ENCODE data around the gene NNT. TPM values are rescaled to one million over a fixed set of nuclear protein-coding genes. Genes with fewer than 3 reads are reported as not detected.

Gene NNT
- total and polyA plus RNA-seq, 2 of the 8 experiments (the other 6 are each of a cell fraction or from before 2014, with no cell fraction given): 11.0 to 22.2 TPM

- no peak overlapping the region for H3K4me3 ChIP-seq (ENCODE audit: extremely low read depth in 1 of 4, insufficient read depth in 2 of 4, low read depth in 3 of 4, low read length in 4 of 4)
- H3K23me2 ChIP-seq (ENCODE audit: low read depth, low read length): no peaks in the 10 kb centered on the region
- H4K8ac ChIP-seq (ENCODE audit: extremely low read depth, insufficient read depth, low read length): no peak overlapping the region
- no peaks in the 10 kb centered on the region for H4K20me1 ChIP-seq (replicated peaks in 1 of 2; ENCODE audit: control insufficient read depth in 1 of 2, insufficient read depth in 2 of 2, low read length in 2 of 2)
- H4K5ac ChIP-seq (ENCODE audit: insufficient read length, low read depth, low read length): no peak overlapping the region
- no peak overlapping the region for H2BK12ac ChIP-seq (ENCODE audit: low read depth, low read length)
- H3K4ac ChIP-seq (replicated peaks; ENCODE audit: insufficient read length, low read depth, low read length): no peak overlapping the region
- H3K27ac ChIP-seq (ENCODE audit: low read depth, low read length): no peak overlapping the region
- WGBS, 2 experiments (ENCODE audit: extremely low coverage in 1 of 2, insufficient coverage in 1 of 2, insufficient read length in 1 of 2, insufficient replicate concordance in 2 of 2, low coverage in 1 of 2, low lambda C conversion rate in 2 of 2, missing lambda C conversion rate in 1 of 2): 80% methylated on average over 1 of the region's 1 CpG; no CpG with 5 or more reads in 1 of the 2 experiments
- FAIRE-seq: no peak
- no peak overlapping the region for H2BK20ac ChIP-seq (ENCODE audit: low read length)
- H3K4me2 ChIP-seq (ENCODE audit: insufficient read depth in 1 of 2, low read depth in 2 of 2, low read length in 2 of 2): no peak overlapping the region
- no peak overlapping the region for H3K18ac ChIP-seq (ENCODE audit: extremely low read depth, low read length)
- no peak overlapping the region for H3K23ac ChIP-seq (ENCODE audit: insufficient read length)
- no peak overlapping the region for H3K14ac ChIP-seq (ENCODE audit: insufficient read length)
- ChIA-PET CTCF (ENCODE audit: partially characterized antibody) (interaction anchor here (0.8 to 1.2 kb wide), 4 partner anchors 9 to 22 kb away, joined by 3 to 4 read pairs (median 3); no protein-coding TSS in a partner anchor), POLR2A (ENCODE audit: partially characterized antibody) (interaction anchor here (0.7 to 2.0 kb wide), 2 partner anchors 17 to 54 kb away, joined by 3 to 5 read pairs; no protein-coding TSS in a partner anchor)
- H4K91ac ChIP-seq (replicated peaks; ENCODE audit: insufficient read length, low read length): no peak overlapping the region
- H2AK5ac ChIP-seq (ENCODE audit: low read depth, low read length): no peak overlapping the region
- H3K79me2 ChIP-seq (ENCODE audit: control insufficient read depth in 1 of 2, insufficient read depth in 2 of 2, low read length in 2 of 2): no peaks in the 10 kb centered on the region
- no peaks in the 10 kb centered on the region for H3K9me3 ChIP-seq (ENCODE audit: insufficient read depth in 2 of 2, low read depth in 1 of 2, low read length in 1 of 2)
- H3K36me3 ChIP-seq (ENCODE audit: control insufficient read depth in 2 of 4, insufficient read depth in 4 of 4, low read length in 3 of 4): peaks cover 0 to 6% (median 0%) of the 10 kb centered on the region in 4 experiments; a peak in 1 of 8 replicates
- no peak overlapping the region for H3K56ac ChIP-seq (replicated peaks; ENCODE audit: insufficient read length, low read depth, low read length)
- H2BK15ac ChIP-seq (ENCODE audit: low read length): no peak overlapping the region
- no peaks in the 10 kb centered on the region for H3K79me1 ChIP-seq (ENCODE audit: low read depth, low read length)
- H2AFZ ChIP-seq (ENCODE audit: low read length): no peak overlapping the region
- H3K27me3 ChIP-seq (replicated peaks in 1 of 4; ENCODE audit: control insufficient read depth in 3 of 4, extremely low read depth in 1 of 4, insufficient read depth in 3 of 4, low read length in 3 of 4): no peaks in the 10 kb centered on the region
- DNase-seq (ENCODE audit: low read depth in 1 of 2, low spot score in 2 of 2): no peak
- no peak overlapping the region for H2BK5ac ChIP-seq (ENCODE audit: low read depth, low read length)
- no peaks in the 10 kb centered on the region for H3K4me1 ChIP-seq (replicated peaks in 1 of 4; ENCODE audit: control insufficient read depth in 3 of 4, insufficient read depth in 4 of 4, low read length in 3 of 4)
- H2BK120ac ChIP-seq (replicated peaks; ENCODE audit: low read depth, low read length): no peak overlapping the region
- no peak overlapping the region for H3K9ac ChIP-seq (replicated peaks in 1 of 4; ENCODE audit: extremely low read depth in 1 of 4, low read depth in 3 of 4, low read length in 3 of 4)
- TF ChIP-seq, protein P1, sequence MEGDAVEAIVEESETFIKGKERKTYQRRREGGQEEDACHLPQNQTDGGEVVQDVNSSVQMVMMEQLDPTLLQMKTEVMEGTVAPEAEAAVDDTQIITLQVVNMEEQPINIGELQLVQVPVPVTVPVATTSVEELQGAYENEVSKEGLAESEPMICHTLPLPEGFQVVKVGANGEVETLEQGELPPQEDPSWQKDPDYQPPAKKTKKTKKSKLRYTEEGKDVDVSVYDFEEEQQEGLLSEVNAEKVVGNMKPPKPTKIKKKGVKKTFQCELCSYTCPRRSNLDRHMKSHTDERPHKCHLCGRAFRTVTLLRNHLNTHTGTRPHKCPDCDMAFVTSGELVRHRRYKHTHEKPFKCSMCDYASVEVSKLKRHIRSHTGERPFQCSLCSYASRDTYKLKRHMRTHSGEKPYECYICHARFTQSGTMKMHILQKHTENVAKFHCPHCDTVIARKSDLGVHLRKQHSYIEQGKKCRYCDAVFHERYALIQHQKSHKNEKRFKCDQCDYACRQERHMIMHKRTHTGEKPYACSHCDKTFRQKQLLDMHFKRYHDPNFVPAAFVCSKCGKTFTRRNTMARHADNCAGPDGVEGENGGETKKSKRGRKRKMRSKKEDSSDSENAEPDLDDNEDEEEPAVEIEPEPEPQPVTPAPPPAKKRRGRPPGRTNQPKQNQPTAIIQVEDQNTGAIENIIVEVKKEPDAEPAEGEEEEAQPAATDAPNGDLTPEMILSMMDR (IDR thresholded peaks at IDR 0.05; ENCODE audit: control extremely low read depth in 1 of 3, insufficient read depth in 1 of 3, low read depth in 1 of 3, low read length in 3 of 3): peak in 1 of 3 experiments; percentile 8; a peak in 1 of 4 replicates
These were observed 6.8 kb downstream of the NNT start for GRCh38 chr5:43609752-43610151.
